Measurements from ENCODE around the gene WDR90.
A peak's percentile ranks its signal among the peaks of the same experiment; 100 is the strongest.

The WDR90 gene

DNA sequence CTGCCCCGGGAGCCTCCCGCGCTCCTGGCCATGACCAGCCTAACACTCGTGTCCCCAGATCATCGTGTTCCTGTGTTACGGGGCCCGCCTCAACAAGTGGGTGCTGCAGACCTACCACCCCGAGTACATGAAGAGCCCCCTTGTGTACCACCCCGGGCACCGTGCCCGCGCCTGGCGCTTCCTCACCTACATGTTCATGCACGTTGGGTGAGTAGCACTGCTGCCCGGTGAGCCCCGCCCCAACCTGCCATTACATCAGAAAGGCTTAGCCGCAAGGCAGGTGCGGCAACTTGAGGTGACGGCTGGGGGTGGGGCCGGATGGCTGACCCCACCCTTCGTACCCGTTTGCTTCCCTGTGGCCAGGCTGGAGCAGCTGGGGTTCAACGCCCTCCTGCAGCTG, 27.7 kb downstream of the WDR90 start:
- no peak for DNase-seq (ENCODE audit: low spot score)

DNA sequence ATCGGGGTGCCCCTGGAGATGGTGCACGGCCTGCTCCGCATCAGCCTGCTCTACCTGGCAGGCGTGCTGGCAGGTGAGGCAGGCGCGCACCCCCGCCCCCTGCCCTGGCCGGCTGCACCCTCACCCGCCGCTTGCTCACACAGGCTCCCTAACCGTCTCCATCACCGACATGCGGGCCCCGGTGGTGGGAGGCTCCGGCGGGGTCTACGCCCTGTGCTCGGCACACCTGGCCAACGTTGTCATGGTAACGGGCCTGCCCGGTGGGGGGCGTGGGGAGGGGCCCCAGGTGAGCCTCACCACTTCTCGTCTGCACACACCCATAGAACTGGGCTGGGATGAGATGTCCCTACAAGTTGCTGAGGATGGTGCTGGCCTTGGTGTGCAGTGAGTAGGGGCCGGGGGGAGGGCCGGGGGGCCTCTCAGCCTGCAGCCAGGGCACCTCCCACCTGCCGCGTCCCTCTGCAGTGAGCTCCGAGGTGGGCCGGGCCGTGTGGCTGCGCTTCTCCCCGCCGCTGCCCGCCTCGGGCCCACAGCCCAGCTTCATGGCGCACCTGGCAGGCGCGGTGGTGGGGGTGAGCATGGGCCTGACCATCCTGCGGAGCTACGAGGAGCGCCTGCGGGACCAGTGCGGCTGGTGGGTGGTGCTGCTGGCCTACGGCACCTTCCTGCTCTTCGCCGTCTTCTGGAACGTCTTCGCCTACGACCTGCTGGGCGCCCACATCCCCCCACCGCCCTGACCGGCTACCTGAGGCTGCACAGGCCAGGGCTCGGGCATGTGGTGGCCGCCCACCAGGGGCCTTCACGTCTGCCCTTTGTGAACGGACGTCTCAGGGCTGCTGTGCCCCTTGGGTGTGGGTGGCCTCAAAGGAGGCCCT, 28.4 kb downstream of the WDR90 start:
- DNase-seq (ENCODE audit: low spot score): no peak

GRCh38 chr16:678209-678857, 29.2 kb downstream of the WDR90 start:
- DNase-seq (ENCODE audit: low spot score): no peak

GRCh38 chr16:678858-679813, 30.0 kb downstream of the WDR90 start:
- peak; percentile 65 for DNase-seq (ENCODE audit: low spot score)

GRCh38 chr16:679814-680624, 30.9 kb downstream of the WDR90 start, which contains the start of gene STUB1:
TSS of gene STUB1 (plus strand) at chr16:680410. CDS start at chr16:680526, 116 bp downstream.
- DNase-seq (ENCODE audit: low spot score): peak; percentile 84

DNA sequence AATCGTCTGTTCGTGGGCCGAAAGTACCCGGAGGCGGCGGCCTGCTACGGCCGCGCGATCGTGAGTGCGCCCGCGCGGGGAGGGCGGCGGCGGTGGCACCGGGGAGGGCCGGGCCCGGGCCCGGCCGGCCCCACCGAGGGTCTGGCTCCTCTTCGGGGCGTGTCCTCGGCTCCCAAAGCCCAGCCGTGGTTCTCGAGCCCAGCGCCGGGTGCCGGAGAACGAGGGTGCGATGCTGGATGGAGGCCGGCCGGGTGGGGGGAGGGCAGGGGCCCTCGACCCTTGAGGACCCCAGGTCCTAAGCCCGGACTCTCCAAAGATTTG, 31.4 kb downstream of the WDR90 start:
- no peak for DNase-seq (ENCODE audit: low spot score)

DNA sequence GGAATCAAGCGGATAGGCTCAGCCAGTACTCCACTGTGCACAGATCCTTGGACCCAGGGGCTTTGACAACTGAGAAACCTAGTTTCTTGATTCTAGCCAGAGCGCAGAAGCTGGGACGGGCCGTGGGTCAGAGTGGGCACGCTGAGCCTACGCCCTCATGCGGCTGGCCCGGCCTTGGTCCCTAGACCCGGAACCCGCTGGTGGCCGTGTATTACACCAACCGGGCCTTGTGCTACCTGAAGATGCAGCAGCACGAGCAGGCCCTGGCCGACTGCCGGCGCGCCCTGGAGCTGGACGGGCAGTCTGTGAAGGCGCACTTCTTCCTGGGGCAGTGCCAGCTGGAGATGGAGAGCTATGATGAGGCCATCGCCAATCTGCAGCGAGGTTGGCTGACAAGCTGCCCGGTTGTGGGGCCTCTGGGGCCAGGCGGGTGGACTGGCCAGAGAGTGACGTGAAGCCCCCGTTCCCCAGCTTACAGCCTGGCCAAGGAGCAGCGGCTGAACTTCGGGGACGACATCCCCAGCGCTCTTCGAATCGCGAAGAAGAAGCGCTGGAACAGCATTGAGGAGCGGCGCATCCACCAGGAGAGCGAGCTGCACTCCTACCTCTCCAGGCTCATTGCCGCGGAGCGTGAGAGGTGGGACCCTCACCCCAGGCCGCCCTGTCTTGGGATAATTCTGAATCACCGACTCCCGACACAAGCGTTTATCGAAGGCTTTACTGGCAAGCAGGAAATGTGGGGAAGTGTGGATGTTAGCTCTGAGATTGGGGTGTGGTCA, 32.0 kb downstream of the WDR90 start:
- DNase-seq (ENCODE audit: low spot score): peak; percentile 29

GRCh38 chr16:681746-682427, 32.7 kb downstream of the WDR90 start:
- DNase-seq (ENCODE audit: low spot score): no peak

DNA sequence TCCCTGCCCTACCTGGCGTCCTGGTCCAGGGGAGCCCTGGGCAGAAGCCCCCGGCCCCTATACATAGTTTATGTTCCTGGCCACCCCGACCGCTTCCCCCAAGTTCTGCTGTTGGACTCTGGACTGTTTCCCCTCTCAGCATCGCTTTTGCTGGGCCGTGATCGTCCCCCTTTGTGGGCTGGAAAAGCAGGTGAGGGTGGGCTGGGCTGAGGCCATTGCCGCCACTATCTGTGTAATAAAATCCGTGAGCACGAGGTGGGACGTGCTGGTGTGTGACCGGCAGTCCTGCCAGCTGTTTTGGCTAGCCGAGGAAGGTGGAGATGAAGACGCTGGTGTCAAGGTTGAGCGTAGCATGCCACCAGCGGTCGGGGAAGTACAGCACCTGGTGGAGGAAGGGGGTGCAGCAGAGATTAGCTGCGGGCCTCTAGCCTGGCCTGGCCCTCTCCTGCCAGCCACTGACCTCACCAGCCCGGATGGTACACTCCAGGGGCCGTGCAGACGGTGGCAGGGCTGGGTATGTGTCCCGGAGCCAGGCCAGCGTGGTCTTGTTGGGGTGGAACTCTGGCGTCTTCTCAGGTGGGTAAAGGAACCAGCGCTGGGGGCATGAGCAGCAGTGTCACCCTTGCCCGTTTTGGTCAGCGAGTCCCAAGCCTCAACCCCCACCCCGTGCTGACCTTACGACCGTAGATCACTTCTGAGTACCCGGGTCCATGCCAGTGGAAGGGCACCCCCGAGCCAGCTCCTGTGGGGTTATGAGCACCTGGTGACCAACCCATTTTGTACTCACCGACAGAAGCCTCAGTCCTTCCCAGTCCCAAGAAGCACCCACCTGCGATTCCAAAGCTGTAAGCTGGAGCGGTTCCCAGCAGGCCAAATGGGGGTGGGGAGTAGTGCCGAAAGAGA, 33.6 kb downstream of the WDR90 start:
- no peak for DNase-seq (ENCODE audit: low spot score)

DNA sequence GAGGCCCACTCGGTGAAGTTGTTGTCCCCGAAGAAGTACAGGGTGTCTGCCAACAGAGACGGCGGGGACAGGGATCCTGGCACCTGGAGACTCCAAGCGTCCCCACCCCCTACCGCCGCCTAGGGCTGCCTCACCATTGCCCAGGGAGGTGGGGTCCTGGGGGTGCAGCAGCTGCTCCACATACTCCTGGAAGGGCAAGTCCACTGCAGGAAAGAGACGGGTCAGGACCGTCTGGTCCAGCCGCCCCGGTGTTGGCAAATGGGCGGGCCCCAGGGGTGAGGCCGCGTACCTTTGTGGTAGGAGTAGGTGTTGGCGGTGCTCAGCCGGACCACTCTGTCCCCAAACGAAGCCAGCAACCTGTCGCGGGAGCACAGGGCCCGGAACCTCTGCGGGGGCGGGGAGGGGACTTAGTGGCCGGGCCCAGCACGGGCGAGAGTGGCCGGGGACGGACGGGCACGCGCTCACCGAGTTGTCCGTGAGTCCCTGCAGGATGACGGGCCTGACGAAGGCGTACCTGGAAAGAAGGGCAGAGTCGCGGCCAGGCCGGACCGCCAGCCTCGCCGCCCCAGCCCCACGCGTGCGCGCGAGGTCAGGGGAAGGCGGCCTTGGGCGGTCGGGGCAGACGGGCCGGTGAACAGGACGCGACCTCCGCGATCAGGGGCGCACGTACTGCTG, 34.4 kb downstream of the WDR90 start:
- DNase-seq (ENCODE audit: low spot score): no peak

GRCh38 chr16:684071-684794, 35.1 kb downstream of the WDR90 start, which contains the start of gene JMJD8:
TSS of gene JMJD8 (minus strand) at chr16:684334. CDS start at chr16:684319, 15 bp downstream.
- peak; percentile 96 for DNase-seq (ENCODE audit: low spot score)

- no peak for DNase-seq (ENCODE audit: low spot score)
Observed at GRCh38 chr16:684961-685696, 36.0 kb downstream of the WDR90 start.

GRCh38 chr16:685967-686366, 36.8 kb downstream of the WDR90 start:
- DNase-seq (ENCODE audit: low spot score): peak; percentile 57

- DNase-seq (ENCODE audit: low spot score): no peak
Observed at GRCh38 chr16:686459-687260, 37.5 kb downstream of the WDR90 start.

GRCh38 chr16:687499-687898, 38.3 kb downstream of the WDR90 start:
- DNase-seq (ENCODE audit: low spot score): no peak

Data from hematopoietic multipotent progenitor cell treated with erythropoietin and hydrocortisone succinate and interleukin-3 and kit ligand, for 17 days (in vitro differentiated cells).